ENCODE measurements around the gene RXFP4.

- peak in 2 of 3 donors; percentile 54 to 68 for TF ChIP-seq POLR2AphosphoS5 (IDR thresholded peaks at IDR 0.05)
- TF ChIP-seq, protein P1, sequence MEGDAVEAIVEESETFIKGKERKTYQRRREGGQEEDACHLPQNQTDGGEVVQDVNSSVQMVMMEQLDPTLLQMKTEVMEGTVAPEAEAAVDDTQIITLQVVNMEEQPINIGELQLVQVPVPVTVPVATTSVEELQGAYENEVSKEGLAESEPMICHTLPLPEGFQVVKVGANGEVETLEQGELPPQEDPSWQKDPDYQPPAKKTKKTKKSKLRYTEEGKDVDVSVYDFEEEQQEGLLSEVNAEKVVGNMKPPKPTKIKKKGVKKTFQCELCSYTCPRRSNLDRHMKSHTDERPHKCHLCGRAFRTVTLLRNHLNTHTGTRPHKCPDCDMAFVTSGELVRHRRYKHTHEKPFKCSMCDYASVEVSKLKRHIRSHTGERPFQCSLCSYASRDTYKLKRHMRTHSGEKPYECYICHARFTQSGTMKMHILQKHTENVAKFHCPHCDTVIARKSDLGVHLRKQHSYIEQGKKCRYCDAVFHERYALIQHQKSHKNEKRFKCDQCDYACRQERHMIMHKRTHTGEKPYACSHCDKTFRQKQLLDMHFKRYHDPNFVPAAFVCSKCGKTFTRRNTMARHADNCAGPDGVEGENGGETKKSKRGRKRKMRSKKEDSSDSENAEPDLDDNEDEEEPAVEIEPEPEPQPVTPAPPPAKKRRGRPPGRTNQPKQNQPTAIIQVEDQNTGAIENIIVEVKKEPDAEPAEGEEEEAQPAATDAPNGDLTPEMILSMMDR (IDR thresholded peaks at IDR 0.05 in 8 of 11, conservative IDR thresholded peaks at IDR 0.05 in 3 of 11) = no peak
These were observed 21.3 kb downstream of the RXFP4 start for GRCh38 chr1:155962599-155963211.
